HepG2 (cell line): ENCODE measurements around the gene MED1. TPM values are rescaled to one million over a fixed set of nuclear protein-coding genes. Genes with fewer than 3 reads are reported as not detected.

Experiments
- AFF4 ChIP-seq: sonication (generic); formaldehyde crosslinking; IDR thresholded peaks from 2 replicates; pipeline ENCODE4 v1.4.0; 2020; ENCODE audit warnings: missing genetic modification reagents
- ASH2L ChIP-seq: fragments of 300-600, 200-600 bp; sonication (generic); IDR thresholded peaks from 2 replicates; pipeline ENCODE4 v1.7.0; 2017; ENCODE audit warnings: low read depth, mild to moderate bottlenecking, moderate library complexity, mixed read lengths, low read length; ENCODE audit not compliant: insufficient read length
- JUNB ChIP-seq: sonication (generic); formaldehyde crosslinking; IDR thresholded peaks from 2 replicates; pipeline ENCODE4 v1.8.0; 2022; ENCODE audit warnings: missing genetic modification reagents, mild to moderate bottlenecking, borderline replicate concordance
- NR2F6 ChIP-seq, 2 experiments: IDR thresholded peaks; 2 replicates each; pipeline ENCODE4 v1.6.1; 2016; ENCODE audit warnings: antibody characterized with exemption in 1 of 2, mild to moderate bottlenecking in 1 of 2
- PHF20 ChIP-seq: sonication (generic); formaldehyde crosslinking; IDR thresholded peaks from 2 replicates; pipeline ENCODE4 v1.5.0; 2020; ENCODE audit warnings: mild to moderate bottlenecking, missing genetic modification reagents
- PLSCR1 ChIP-seq: sonication (generic); formaldehyde crosslinking; IDR thresholded peaks from 2 replicates; pipeline ENCODE4 v1.5.0; 2020; ENCODE audit warnings: missing genetic modification reagents, mild to moderate bottlenecking, borderline replicate concordance
- PPARG ChIP-seq: conservative IDR thresholded peaks from 2 replicates; pipeline ENCODE4 v1.6.1; 2016; ENCODE audit warnings: missing biosample characterization, missing genetic modification reagents
- PRDM4 ChIP-seq: sonication (generic); formaldehyde crosslinking; IDR thresholded peaks from 2 replicates; pipeline ENCODE4 v1.9.0; 2021; ENCODE audit warnings: missing genetic modification reagents, borderline replicate concordance
- RBAK ChIP-seq: sonication (generic); formaldehyde crosslinking; IDR thresholded peaks from 2 replicates; pipeline ENCODE4 v1.5.1; 2020; ENCODE audit warnings: mild to moderate bottlenecking, missing genetic modification reagents
- REL ChIP-seq: sonication (generic); formaldehyde crosslinking; conservative IDR thresholded peaks from 2 replicates; pipeline ENCODE4 v1.8.0; 2022; ENCODE audit warnings: mild to moderate bottlenecking, missing genetic modification reagents, moderate library complexity
- TFDP2 ChIP-seq: sonication (generic); formaldehyde crosslinking; IDR thresholded peaks from 2 replicates; pipeline ENCODE4 v1.4.0; 2020; ENCODE audit warnings: missing genetic modification reagents
- TOE1 ChIP-seq: sonication (generic); formaldehyde crosslinking; IDR thresholded peaks from 2 replicates; pipeline ENCODE4 v1.4.0; 2020; ENCODE audit warnings: mild to moderate bottlenecking, missing genetic modification reagents
- YY1 ChIP-seq: IDR thresholded peaks from 2 replicates; pipeline ENCODE4 v1.6.1; 2011; ENCODE audit warnings: low read length, low read depth, moderate library complexity, mild to moderate bottlenecking; ENCODE audit not compliant: insufficient read depth, insufficient replicate concordance
- ZBTB7A ChIP-seq: sonication (generic); formaldehyde crosslinking; IDR thresholded peaks from 2 replicates; pipeline ENCODE4 v1.8.0; 2022; ENCODE audit warnings: mild to moderate bottlenecking, missing genetic modification reagents
- ZNF124 ChIP-seq: sonication (generic); formaldehyde crosslinking; IDR thresholded peaks from 2 replicates; pipeline ENCODE4 v1.4.0; 2020; ENCODE audit warnings: missing genetic modification reagents
- ZNF282 ChIP-seq: fragments of 450-650 bp; IDR thresholded peaks from 2 replicates; pipeline ENCODE4 v1.6.1; 2018; ENCODE audit not compliant: partially characterized antibody
- ZNF558 ChIP-seq: sonication (generic); formaldehyde crosslinking; IDR thresholded peaks from 2 replicates; pipeline ENCODE4 v1.9.0; 2022; ENCODE audit warnings: mild to moderate bottlenecking, missing genetic modification reagents, borderline replicate concordance
- ZNF569 ChIP-seq: sonication (generic); formaldehyde crosslinking; IDR thresholded peaks from 2 replicates; pipeline ENCODE4 v1.5.0; 2020; ENCODE audit warnings: mild to moderate bottlenecking, missing genetic modification reagents, moderate library complexity, borderline replicate concordance
- ZNF644 ChIP-seq: IDR thresholded peaks from 2 replicates; pipeline ENCODE4 v1.6.1; 2016; ENCODE audit warnings: low read depth
- ZNF652 ChIP-seq: IDR thresholded peaks from 2 replicates; pipeline ENCODE4 v1.6.1; 2016; ENCODE audit warnings: low read depth, borderline replicate concordance
- polyA plus RNA-seq, 8 experiments: library from polyadenylated mRNA; depleted of rRNA in 3 of 8; stranded (reverse) in 7 of 8; unstranded in 1 of 8; fragments of >200 nt; fragmentation: Illumina TruSeq in 4 of 8; extraction: Trizol in 4 of 8; gene quantifications; 2 replicates each; pipeline versions ENCODE4 v1.2.1 to v1.2.3, GENCODE V29; 2011 to 2016; ENCODE audit warnings: low read depth in 4 of 8, missing spikeins in 1 of 8, mixed read lengths in 1 of 8; ENCODE audit not compliant: insufficient read depth in 1 of 8
- total RNA-seq, 5 experiments: library from RNA; depleted of rRNA; stranded (reverse); fragments of >200 nt; fragmentation: Illumina TruSeq; extraction: Trizol; gene quantifications; 2 replicates each; pipeline ENCODE4 v1.2.3, GENCODE V29; 2016; ENCODE audit warnings: low read depth in 1 of 5

Gene MED1
- total and polyA plus RNA-seq, 2 of the 13 experiments (the other 11 are each of a cell fraction or from before 2014, with no cell fraction given): 37.5 to 40.1 TPM

GRCh38 chr17:39402244-39402889 lies 48.7 kb downstream of the MED1 start (continued):
- TF ChIP-seq JUNB (CRISPR knock-in tag): no peak
- TF ChIP-seq PPARG (CRISPR knock-in tag): no peak
- no peak for TF ChIP-seq YY1
- no peak for TF ChIP-seq ZBTB7A (CRISPR knock-in tag)
- TF ChIP-seq ASH2L: peak; percentile 11
- no peak for TF ChIP-seq RBAK (CRISPR knock-in tag)
- TF ChIP-seq PHF20: peak; percentile 36; the same call in 1 of the 2 replicates
- no peak for TF ChIP-seq NR2F6 (IDR thresholded peaks at IDR 0.05)
- TF ChIP-seq NR2F6 (CRISPR knock-in tag; IDR thresholded peaks at IDR 0.05): no peak
- TF ChIP-seq TFDP2 (CRISPR knock-in tag): peak; percentile 99
- no peak for TF ChIP-seq ZNF282
- no peak for TF ChIP-seq ZNF652 (CRISPR knock-in tag)
- TF ChIP-seq PLSCR1: no peak
- TF ChIP-seq ZNF124: peak; percentile 36; the same call in 1 of the 2 replicates
- no peak for TF ChIP-seq PRDM4 (CRISPR knock-in tag)
- no peak for TF ChIP-seq AFF4 (CRISPR knock-in tag)
- peak; percentile 64 for TF ChIP-seq REL (CRISPR knock-in tag)
- TF ChIP-seq ZNF558 (CRISPR knock-in tag): 0 out of 2 replicates have a peak, but pooled peaks have one; percentile 11
- no peak for TF ChIP-seq ZNF644 (CRISPR knock-in tag)
- no peak for TF ChIP-seq ZNF569 (CRISPR knock-in tag)
- 0 out of 2 replicates have a peak, but pooled peaks have one; percentile 49 for TF ChIP-seq TOE1
